Common myeloid progenitor, CD34-positive (primary cell): ENCODE results near the gene MAPKAP1.
A peak's percentile ranks its signal among the peaks of the same experiment; 100 is the strongest.

Experiments used
- CTCF ChIA-PET: fragments of 350-600 bp; sonication (Branson Sonifier 250); formaldehyde crosslinking; loops from one replicate; lab custom pipeline; 2021; ENCODE audit warnings: antibody characterized with exemption; lab: Charles Lee
- POLR2A ChIA-PET: fragments of 350-600 bp; sonication (Branson Sonifier 250); formaldehyde crosslinking; loops from one replicate; lab custom pipeline; 2021; ENCODE audit warnings: antibody characterized with exemption; lab: Charles Lee
- DNase-seq, 3 donors: peaks; one replicate each; pipeline versions ENCODE4 v3.0.0 to v3.0.0-alpha.2; 2013
- H3K27ac ChIP-seq, 2 experiments: 1 replicate in 1 of 2; 2 replicates in 1 of 2; pipeline ENCODE4 v1.7.0; 2013; ENCODE audit warnings: inconsistent platforms in 2 of 2, low read length in 2 of 2, mild to moderate bottlenecking in 2 of 2, low read depth in 1 of 2, moderate library complexity in 1 of 2; ENCODE audit not compliant: severe bottlenecking in 2 of 2, insufficient read depth in 1 of 2, poor library complexity in 1 of 2
- H3K27me3 ChIP-seq, 5 experiments: replicated peaks in 2 of 5; 1 replicate in 3 of 5; 2 replicates in 2 of 5; pipeline versions ENCODE4 v1.6.1 to v1.7.0; 2013; ENCODE audit warnings: low read length in 4 of 5, mild to moderate bottlenecking in 2 of 5, moderate library complexity in 2 of 5, inconsistent platforms in 1 of 5; ENCODE audit not compliant: insufficient read depth in 5 of 5, control insufficient read depth in 4 of 5
- H3K36me3 ChIP-seq, 4 experiments: 1 replicate in 2 of 4; 2 replicates in 2 of 4; pipeline versions ENCODE4 v1.6.1 to v1.7.0; 2013; ENCODE audit warnings: low read length in 3 of 4, control low read depth in 1 of 4, mild to moderate bottlenecking in 1 of 4; ENCODE audit not compliant: control insufficient read depth in 4 of 4, insufficient read depth in 4 of 4
- H3K4me1 ChIP-seq, 4 experiments: 1 replicate in 3 of 4; 2 replicates in 1 of 4; pipeline versions ENCODE4 v1.6.1 to v1.7.1; 2013; ENCODE audit warnings: low read length in 3 of 4, mild to moderate bottlenecking in 3 of 4, control low read depth in 1 of 4, inconsistent platforms in 1 of 4, moderate library complexity in 1 of 4; ENCODE audit not compliant: control insufficient read depth in 4 of 4, insufficient read depth in 4 of 4; ENCODE audit errors: control extremely low read depth in 1 of 4
- H3K4me3 ChIP-seq, 7 experiments: 1 replicate in 4 of 7; 2 replicates in 3 of 7; pipeline versions ENCODE4 v1.5.1 to v1.7.0; 2013; ENCODE audit warnings: mild to moderate bottlenecking in 7 of 7, low read length in 6 of 7, moderate library complexity in 6 of 7, inconsistent platforms in 2 of 7, low read depth in 2 of 7, control low read depth in 1 of 7; ENCODE audit not compliant: insufficient read depth in 4 of 7, control insufficient read depth in 1 of 7; ENCODE audit errors: extremely low read depth in 1 of 7
- H3K9me3 ChIP-seq, 5 experiments: 1 replicate in 4 of 5; 2 replicates in 1 of 5; pipeline versions ENCODE4 v1.6.1 to v1.7.1; 2013; ENCODE audit warnings: low read length in 4 of 5, mild to moderate bottlenecking in 2 of 5, inconsistent platforms in 1 of 5, low read depth in 1 of 5, moderate library complexity in 1 of 5; ENCODE audit not compliant: control insufficient read depth in 4 of 5, insufficient read depth in 2 of 5; ENCODE audit errors: control extremely low read depth in 1 of 5
- WGBS: methylation state at CpG from one replicate; pipeline ENCODE4 v1.1.5; 2013; ENCODE audit not compliant: insufficient coverage; 5-methylcytosine and 5-hydroxymethylcytosine counted together

The MAPKAP1 gene

GRCh38 chr9:125467116-125467740 lies 239.8 kb downstream of the MAPKAP1 start:
- Histone ChIP-seq H3K27me3 (no peaks in the 10 kb centered on the region), H3K9me3 (no peaks in the 10 kb centered on the region), H3K4me1 (peaks cover 0 to 29% (median 10%) of the 10 kb centered on the region in 4 experiments), H3K4me3 (no peak overlapping the region), H3K36me3 (peaks cover 2 to 15% (median 5%) of the 10 kb centered on the region in 4 experiments), H3K27ac (no peak overlapping the region)
- 97% methylated on average over 6 of the region's 7 CpGs for WGBS
- POLR2A ChIA-PET, result no interaction called here
- DNase-seq, result no peak
- CTCF ChIA-PET, result interaction anchor here (0.7 to 1.7 kb wide), 2 partner anchors 49 to 56 kb away, joined by 3 read pairs; no protein-coding TSS in a partner anchor

DNA sequence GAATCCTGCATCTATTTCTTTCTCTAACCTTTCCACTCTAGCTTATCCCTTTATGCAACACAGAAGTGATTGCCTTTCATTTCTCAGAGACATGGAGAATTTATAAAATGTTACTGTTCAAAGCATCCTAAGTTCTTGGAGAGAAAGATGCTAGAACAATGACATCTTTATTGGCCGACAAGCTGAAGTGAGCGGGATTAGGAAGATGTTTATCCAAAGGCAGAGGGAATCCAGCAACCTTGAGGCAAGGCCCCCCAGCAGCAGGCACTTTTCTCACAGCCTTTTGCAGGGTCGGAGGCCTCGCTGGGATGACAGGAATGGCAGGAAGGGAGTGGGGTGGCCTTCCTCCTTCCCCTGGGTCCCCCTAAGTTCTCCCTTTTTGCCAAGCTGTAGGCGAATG lies 240.6 kb downstream of the MAPKAP1 start:
- WGBS, result 94% methylated on average over 5 of the region's 5 CpGs
- Histone ChIP-seq H3K27ac (no peak overlapping the region), H3K36me3 (peaks cover 2 to 22% (median 5%) of the 10 kb centered on the region in 4 experiments), H3K27me3 (no peaks in the 10 kb centered on the region), H3K4me1 (peaks cover 0 to 29% (median 10%) of the 10 kb centered on the region in 4 experiments), H3K4me3 (no peak overlapping the region), H3K9me3 (no peaks in the 10 kb centered on the region)
- ChIA-PET POLR2A (no interaction called here), CTCF (no interaction called here)
- DNase-seq, result no peak

DNA sequence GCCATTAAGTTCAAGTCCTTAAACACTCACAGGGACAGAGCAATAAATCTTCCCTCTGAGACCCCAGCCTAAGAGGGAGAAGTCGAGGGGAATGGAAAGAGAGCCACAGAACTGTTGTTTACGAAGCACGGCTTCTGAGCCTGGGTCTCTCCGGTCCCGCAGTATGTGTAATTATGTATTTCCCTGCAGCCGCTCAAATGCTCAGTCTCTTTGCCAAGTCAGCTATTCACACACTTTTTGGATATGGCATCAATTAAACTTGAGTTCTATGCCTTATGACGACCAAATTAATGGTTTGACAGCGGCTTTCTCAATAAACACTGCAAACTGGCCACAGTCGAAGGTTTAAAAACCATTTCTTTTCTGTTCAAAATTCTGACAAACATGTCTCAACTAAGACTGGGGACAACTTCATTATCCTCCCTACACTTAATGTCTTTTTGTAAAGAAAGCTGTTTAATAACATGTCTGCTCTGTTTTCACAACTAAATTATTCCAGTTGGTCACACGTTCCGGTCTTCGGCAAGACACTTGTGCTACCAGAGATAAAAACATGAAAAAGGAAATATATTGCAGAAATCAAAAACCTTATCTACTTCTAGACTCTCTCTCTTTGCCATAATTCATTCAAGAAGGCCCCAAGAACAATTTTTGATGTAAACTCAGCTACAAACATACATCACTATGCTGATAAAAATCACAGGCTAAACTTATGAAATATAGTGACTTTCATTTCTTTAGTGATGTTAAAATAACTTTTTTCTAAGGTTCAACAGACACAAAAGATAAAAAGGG lies 242.2 kb downstream of the MAPKAP1 start:
- Histone ChIP-seq H3K9me3 (no peaks in the 10 kb centered on the region), H3K27ac (peak overlapping the region; percentile 4 to 55), H3K36me3 (peaks cover 0 to 33% (median 10%) of the 10 kb centered on the region in 4 experiments), H3K27me3 (no peaks in the 10 kb centered on the region), H3K4me3 (peak overlapping the region in 3 of 7 experiments; percentile 11 to 57 (median 26)), H3K4me1 (peaks cover 0 to 29% (median 10%) of the 10 kb centered on the region in 4 experiments)
- ChIA-PET POLR2A (no interaction called here), CTCF (interaction anchor here (0.6 kb wide), 1 partner anchor 584 kb away, joined by 3 read pairs; no protein-coding TSS in a partner anchor)
- DNase-seq, result peak in 2 of 3 donors; percentile 46 to 60
- WGBS, result 60% methylated on average over 9 of the region's 12 CpGs

DNA sequence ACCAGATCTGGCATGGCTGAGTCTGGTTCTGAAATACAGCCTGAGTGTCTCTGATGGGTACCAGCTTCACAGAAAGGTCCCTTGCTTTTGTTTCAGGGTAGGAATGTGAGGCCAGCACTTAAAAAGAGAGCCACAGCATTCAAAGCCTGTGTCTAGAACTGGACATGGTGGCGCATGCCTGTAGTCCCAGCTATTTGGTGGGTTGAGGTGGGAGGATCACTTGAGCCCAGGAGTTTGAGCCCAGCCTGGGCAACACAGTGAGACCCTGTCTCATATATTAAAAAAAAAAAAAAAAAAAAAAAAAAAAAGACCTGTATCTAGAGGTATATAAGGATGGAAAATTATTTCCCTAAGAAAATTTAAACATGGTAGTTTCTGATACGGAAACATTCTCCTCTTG lies 243.1 kb downstream of the MAPKAP1 start:
- ChIA-PET POLR2A (no interaction called here), CTCF (interaction anchor here (0.9 to 1.1 kb wide), 2 partner anchors 10 to 54 kb away, joined by 3 read pairs; no protein-coding TSS in a partner anchor)
- Histone ChIP-seq H3K4me1 (peaks cover 0 to 29% (median 10%) of the 10 kb centered on the region in 4 experiments), H3K4me3 (no peak overlapping the region), H3K27me3 (no peaks in the 10 kb centered on the region), H3K27ac (no peak overlapping the region), H3K36me3 (peaks cover 0 to 33% (median 10%) of the 10 kb centered on the region in 4 experiments), H3K9me3 (no peaks in the 10 kb centered on the region)
- WGBS, result 100% methylated on average over 1 of the region's 2 CpGs
- no peak for DNase-seq

DNA sequence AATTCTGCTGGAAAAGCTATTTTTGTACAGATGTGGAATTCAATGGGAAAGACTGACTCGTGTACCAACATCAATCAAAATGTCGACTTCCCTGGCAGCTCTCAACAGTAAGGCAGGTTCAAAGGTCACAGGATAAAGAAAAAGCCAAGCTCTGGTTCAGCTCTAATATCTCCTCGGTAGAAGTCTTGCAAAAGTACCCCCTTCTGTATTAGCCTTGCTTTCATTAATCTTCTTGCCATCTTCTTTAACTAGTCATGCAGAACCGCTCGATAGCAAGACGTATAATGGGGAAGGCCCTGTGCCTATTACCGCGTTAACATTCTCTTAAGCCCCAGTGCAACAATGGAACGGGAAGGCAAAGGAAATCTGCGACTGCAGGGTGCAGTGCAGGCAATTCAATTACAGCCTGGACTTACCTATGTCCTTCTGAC lies 244.1 kb downstream of the MAPKAP1 start:
- Histone ChIP-seq H3K4me1 (peaks cover 0 to 29% (median 10%) of the 10 kb centered on the region in 4 experiments), H3K4me3 (no peak overlapping the region), H3K36me3 (peaks cover 0 to 36% (median 10%) of the 10 kb centered on the region in 4 experiments), H3K27me3 (no peaks in the 10 kb centered on the region), H3K9me3 (peaks cover 0 to 2% (median 1%) of the 10 kb centered on the region in 5 experiments), H3K27ac (no peak overlapping the region)
- POLR2A ChIA-PET, result no interaction called here
- 83% methylated on average over 10 of the region's 10 CpGs for WGBS
- CTCF ChIA-PET, result interaction anchor here (0.9 to 1.4 kb wide), 3 partner anchors 9 to 55 kb away, joined by 3 to 4 read pairs (median 3); no protein-coding TSS in a partner anchor
- no peak for DNase-seq

DNA sequence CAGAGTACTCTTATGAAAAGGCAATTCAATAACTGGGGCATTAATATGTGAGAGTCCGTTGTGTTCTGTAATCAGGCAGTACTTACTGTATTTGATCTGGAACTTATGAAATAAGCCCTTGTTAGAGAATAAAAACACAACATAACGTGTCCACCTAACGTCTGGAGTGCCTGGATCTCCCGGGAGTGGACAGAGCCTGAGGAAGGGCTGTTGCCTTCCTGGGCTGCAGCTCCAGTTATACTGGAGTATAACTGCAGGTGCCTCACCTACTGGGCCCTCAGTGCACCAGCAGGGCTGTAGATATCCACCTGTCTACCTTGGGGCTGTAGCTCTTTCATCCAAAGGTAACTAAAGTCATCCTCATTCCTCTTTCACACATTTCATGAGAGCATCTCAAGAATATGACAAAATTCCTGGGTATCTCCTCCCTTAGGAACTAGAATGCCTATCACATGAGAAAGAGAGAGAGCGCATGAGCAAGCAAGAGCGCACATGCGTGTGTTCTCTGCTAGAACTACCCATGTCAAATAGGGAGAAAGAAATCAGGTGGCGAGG lies 245.3 kb downstream of the MAPKAP1 start:
- WGBS, result 98% methylated on average over 7 of the region's 8 CpGs
- Histone ChIP-seq H3K27me3 (no peaks in the 10 kb centered on the region), H3K9me3 (peaks cover 0 to 11% (median 9%) of the 10 kb centered on the region in 5 experiments), H3K27ac (no peak overlapping the region), H3K4me3 (no peak overlapping the region), H3K4me1 (peaks cover 0 to 27% (median 10%) of the 10 kb centered on the region in 4 experiments), H3K36me3 (peaks cover 0 to 35% (median 11%) of the 10 kb centered on the region in 4 experiments)
- ChIA-PET CTCF (no interaction called here), POLR2A (no interaction called here)
- DNase-seq, result no peak
